Cardiac septum (tissue), 1 donor: ENCODE measurements around the gene ARAP2. TPM values are rescaled to one million over a fixed set of nuclear protein-coding genes. Genes with fewer than 3 reads are reported as not detected.

Experiments used
- DNase-seq: peaks from one replicate; pipeline ENCODE4 v3.0.0-alpha.2; 2020; ENCODE audit warnings: low spot score
- intact Hi-C: fragments of 100-400 bp; cut with DNase I; formaldehyde crosslinking; loops from one replicate; pipeline ENCODE4 v1.14.0; 2022
- long read RNA-seq: library from polyadenylated mRNA; unstranded; transcript quantifications from one replicate; pipeline ENCODE4 v2.0.0, GENCODE V29; 2021
- total RNA-seq: library from RNA; stranded (reverse); fragmentation: NEBNext Ultra II Directional; extraction: Animal tissue kit (Norgen Biotek cat#: 25700); gene quantifications from one replicate; pipeline ENCODE4 v1.2.1, GENCODE V29; 2021
- donor health status: DM: no; HTN: no; CAD: no.

Gene ARAP2
- total RNA-seq, result 6.6 TPM
- long read RNA-seq, partial matches to known transcripts, result 0 of 1 reads
- long read RNA-seq, other reads (novel, unspliced or antisense), result 1 of 1 reads

- intact Hi-C loops, result no loop called here
- DNase-seq, result peak; percentile 82
These were observed at the start of gene ARAP2 for GRCh38 chr4:36244257-36245082. Gene ARAP2 (minus strand): TSS chr4:36244514. CDS start chr4:36229486, 15,028 bp downstream.

DNA sequence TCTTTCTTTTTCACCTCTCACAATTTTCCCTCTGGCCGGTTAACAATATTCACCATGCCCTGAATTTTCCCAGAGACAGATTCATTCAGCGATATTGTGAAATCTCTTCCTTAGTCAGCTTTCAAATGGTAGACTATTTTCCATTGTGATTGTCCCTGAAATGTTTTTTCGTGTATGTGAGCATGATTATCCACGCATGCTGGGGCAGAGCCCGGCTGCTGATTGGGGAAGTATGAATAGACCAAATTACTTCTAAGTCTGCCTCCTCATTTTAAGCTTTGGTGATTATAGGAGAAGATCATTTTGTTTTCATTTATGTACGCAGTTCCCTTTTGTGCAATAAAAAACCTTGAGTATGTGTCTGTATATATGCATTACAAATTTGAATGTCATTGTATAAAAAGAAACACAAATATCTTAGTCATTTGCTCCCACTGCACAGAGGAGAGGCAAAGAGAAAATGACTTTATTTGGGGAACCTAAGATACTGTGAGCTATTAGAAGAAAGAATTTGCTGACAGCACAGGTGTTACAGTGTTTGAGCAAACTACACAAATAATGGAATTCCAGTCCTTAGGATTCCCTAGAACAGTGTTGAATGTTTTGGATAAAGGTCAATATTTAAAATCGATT lies 48.4 kb upstream of the ARAP2 start:
- intact Hi-C loops, result no loop called here
- DNase-seq, result no peak

DNA sequence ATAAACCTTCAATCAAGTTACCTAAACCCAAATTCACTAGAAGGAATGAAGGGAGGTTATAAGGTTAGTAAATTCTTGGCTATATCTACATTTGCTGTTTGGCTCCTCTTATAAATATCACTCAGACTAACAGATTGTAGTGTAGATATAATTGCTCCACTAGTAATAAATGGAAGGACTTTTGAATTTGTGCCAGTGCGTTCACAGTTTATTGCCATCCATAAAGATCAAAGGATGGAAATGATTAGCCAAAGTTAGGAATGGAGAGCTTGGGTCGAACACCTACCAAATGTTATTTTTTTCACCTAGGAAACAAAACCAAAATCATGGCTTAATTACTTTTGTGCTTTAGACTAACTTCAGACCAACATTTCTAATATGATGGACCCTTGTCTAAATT lies 46.3 kb upstream of the ARAP2 start:
- intact Hi-C loops, result no loop called here
- DNase-seq, result no peak

- intact Hi-C loops, result no loop called here
- no peak for DNase-seq
These were observed 44.6 kb upstream of the ARAP2 start for GRCh38 chr4:36288731-36289426.

- intact Hi-C loops, result no loop called here
- no peak for DNase-seq
These were observed 42.2 kb upstream of the ARAP2 start for GRCh38 chr4:36286481-36286871.

GRCh38 chr4:36285784-36286480 lies 41.6 kb upstream of the ARAP2 start:
- intact Hi-C loops, result no loop called here
- DNase-seq, result no peak

DNA sequence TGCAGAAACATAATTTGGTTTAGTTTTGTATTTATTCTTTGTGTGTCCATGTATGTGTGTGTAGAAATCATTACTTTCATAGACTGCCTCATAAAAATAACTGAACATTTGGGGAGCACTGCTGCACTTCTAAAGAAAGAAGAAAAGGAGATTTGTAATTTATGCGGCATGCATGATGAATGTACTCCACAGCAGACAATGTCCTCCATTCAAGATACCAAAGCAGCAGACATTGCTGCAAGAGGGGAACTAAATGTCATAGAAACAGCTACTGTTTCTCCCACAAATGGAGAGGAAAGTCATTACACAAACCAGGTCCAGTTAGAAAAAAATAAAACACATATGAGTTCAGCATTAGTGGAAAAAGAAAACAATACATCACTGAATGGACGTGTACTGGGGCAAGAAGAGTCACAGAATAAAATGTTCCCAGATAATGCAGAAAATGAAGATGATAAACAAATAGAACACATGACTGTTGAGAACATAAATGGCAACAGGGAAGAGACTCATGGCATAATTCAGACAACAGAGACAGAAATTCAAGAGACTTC lies 39.7 kb upstream of the ARAP2 start:
- DNase-seq, result no peak
- intact Hi-C loops, result no loop called here

DNA sequence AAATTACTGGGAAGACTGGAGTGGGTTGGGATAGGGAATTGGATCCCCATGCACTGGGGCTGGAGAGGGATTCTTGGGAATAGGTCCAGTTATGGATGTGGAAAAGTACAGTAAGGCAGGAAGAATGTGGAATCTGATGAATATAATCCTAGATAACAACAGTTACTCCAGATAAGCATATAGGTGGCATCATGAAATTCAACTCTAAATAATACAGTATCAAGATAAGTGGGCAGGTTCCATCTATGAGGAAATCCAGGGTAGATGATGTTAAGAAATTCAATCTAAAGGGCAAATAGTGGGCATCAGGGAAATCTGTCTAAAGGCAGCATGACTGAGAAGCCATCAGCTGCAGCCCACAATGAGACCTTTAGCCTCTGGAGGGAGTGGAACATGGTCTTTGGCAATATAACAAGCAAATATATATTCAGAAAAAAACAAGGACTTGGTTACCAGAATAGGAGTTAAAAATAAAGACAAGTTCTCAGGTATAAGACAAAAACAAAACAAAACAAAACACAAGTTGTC lies 38.3 kb upstream of the ARAP2 start:
- intact Hi-C loops, result no loop called here
- DNase-seq, result no peak

DNA sequence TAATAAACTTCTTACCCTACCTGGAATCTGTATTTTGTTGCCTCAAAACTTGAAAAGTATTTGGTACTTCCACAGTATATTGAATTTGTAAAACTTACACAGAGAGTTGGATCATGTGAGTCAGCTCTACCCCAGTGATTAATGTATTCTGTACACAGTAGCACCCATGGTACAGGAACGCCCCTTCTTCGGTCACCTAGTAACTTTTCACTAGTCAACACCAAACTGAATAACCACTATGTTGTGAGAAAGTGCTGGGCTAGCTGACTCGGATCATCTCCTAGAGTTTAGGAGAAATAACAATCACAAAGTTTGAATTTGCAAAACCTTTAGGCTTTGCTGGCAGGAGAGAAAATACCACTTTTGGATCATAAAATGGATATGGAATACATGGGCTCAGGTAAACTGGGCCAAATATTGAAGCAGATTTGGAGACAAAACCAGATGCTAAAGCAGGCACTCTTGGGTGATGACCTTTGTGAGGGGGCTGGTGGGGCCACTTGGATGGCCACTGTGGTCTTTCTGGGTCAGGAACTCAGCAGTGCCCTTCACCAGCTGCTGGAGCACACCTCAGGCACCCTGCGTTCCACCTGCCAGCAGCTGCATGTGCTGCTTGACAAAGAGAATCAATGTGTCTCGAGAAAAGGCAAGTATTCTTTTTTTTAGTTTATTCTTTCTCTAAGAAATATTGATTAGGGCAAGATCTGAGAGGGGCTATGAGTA lies 37.2 kb upstream of the ARAP2 start, which contains the start of gene DTHD1:
TSS of gene DTHD1 (plus strand) at position 233 of the 723 bp plus-strand sequence. CDS start at position 376, 143 bp downstream.
- no peak for DNase-seq
- intact Hi-C loops, result no loop called here

DNA sequence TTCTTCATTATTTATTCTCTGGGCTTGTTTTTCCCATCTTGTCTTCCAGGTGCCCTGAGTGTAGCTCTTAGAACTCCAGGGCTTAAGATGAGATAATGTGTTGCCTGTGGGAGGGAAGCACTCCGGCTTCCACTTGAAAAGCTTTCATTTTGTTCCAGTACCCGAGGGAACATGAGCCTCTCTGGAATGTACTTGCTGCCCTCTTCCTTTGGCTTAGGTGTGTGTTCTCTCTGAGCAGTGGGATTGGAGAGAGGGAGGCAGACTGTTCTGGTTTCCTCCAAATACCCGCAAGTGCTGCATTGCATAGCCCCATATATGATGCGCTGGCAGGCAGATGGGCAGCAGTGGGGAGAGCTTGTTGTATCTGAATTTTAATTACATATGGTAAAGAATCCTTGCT lies 36.2 kb upstream of the ARAP2 start:
- intact Hi-C loops, result no loop called here
- no peak for DNase-seq

DNA sequence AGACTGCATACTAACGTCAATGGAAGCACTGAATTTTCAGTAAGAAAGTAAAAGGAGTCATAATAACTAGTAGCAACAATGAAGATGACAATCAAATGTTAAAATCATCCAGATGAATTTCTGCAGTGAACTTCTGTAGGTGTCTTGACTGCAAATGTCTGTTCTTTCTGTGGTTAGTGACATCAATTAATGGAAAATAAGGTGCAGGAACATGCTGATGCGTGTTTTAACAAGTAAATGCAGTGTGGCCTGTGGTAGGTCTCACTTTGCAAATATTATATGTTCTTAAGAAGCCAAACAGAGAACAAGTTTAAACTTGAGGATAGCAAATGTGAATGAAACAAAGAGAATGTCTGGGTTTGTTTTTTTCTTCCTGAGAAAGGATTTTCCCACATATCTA lies 34.5 kb upstream of the ARAP2 start:
- no peak for DNase-seq

DNA sequence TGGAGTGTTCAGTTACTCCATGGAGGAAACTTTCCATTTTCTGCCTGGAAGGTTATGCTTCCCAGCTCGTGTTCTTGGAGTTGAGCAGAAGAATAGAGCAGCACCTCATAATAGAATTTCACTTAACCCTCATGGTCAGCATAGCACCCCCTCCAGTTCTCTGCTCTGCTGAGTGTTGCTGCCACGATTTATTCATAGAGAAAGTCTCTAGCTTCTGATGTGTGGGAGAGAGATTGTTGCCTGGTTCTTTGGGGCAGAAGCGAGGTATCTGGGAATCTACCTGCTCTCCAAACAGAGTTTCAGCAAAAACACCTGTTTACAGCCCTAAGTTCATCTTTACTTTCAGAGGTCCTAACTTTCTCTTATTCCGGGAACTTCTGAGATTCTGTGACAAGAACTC lies 33.2 kb upstream of the ARAP2 start:
- no peak for DNase-seq
- intact Hi-C loops, result no loop called here

More for the DNA sequence above, 34.5 kb upstream of the ARAP2 start:
- intact Hi-C loops, result no loop called here

DNA sequence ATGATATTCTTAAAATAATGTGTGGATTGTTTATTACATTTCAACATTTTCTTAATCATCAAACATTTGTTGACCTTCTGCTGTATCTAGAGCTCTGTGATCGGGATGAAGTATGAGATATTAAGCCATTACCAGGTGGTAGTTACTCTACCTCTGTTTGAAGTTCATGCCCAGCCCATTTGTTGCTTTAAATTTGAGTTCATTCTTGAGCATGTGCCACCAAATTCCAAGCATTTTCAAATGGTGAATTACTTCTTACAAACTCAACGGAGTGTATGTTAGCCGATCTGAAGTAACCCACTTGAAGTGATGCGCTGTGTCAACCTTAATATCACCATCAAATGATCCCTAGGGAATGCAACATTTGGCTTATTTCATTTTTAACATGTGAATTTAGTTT lies 29.8 kb upstream of the ARAP2 start:
- DNase-seq, result no peak
- intact Hi-C loops, result no loop called here

GRCh38 chr4:36273276-36273675 lies 29.0 kb upstream of the ARAP2 start:
- intact Hi-C loops, result no loop called here
- DNase-seq, result no peak

GRCh38 chr4:36269533-36270173 lies 25.3 kb upstream of the ARAP2 start:
- intact Hi-C loops, result no loop called here
- no peak for DNase-seq

- no peak for DNase-seq
- intact Hi-C loops, result no loop called here
These were observed 24.8 kb upstream of the ARAP2 start for GRCh38 chr4:36269101-36269500.

DNA sequence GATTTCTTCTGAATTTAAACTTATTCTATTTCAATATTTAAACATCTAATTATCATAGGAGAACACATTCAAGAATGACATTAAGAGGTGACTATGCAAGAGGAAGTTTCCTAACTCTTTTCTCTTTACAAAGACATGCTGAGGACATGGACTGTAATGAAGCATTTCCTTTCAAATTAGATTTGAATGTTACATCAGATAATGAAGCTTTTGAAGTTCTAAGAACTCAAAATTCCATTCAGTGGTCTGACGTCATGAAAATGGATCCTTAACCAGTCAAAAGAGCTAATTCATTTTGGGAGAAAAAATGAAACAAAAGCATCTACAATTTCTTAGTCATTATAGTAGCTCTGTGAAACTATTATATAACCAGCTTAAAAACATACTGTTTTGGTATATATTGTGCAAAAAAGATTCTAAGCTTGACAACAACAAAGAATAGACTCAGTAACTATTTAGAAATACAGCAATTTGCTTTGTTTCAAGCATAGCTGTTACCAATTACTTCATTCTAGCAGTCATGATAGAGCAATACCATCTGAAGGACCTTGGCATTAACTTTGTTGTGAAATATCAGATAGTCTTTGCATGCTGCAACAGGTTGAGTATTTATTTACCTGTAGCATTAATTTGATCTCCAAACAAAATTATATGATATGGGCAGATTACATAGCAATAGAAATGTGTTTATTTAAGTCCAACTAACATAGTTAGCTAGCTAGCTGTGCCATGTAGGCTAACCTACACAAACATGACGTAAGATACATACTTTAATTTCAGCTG lies 23.4 kb upstream of the ARAP2 start:
- DNase-seq, result no peak

More for the DNA sequence above, 23.4 kb upstream of the ARAP2 start:
- intact Hi-C loops, result no loop called here
